ENCODE data around the gene PLEKHM3. TPM values are rescaled to one million over a fixed set of nuclear protein-coding genes. Genes with fewer than 3 reads are reported as not detected.

The PLEKHM3 gene
- total RNA-seq, 1 experiment from 2014 or later: 6.5 TPM

DNA sequence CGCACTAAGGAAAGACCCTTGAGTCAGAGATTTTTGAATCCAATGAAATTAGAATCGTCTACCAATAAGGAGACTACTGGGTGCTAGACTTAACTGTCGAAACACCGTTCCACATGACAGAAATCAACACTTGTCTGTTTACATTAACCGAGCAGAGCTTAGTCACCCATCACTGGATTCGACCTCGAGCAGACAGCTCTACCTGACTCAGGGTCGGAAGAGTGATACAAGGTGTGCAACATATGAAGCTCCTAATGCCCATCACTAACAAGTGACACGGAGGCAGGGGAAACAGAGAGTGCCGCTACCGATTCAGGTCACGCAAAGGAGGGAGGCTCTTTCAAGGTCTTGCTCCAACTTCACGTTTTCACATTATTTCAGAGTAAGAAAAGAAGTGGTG is 201.5 kb downstream of the PLEKHM3 start:
- no peaks in the 10 kb centered on the region for H3K36me3 ChIP-seq (ENCODE audit: insufficient read depth, low read length, poor library complexity, severe bottlenecking)
- no peaks in the 10 kb centered on the region for H3K27me3 ChIP-seq (replicated peaks; ENCODE audit: insufficient read depth, low read depth, low read length, poor library complexity)
- CTCF ChIA-PET: no interaction called here
- intact Hi-C loops (cut with micrococcal nuclease; ENCODE audit: unreplicated experiment): no loop called here
- H3K4me1 ChIP-seq (ENCODE audit: insufficient read depth, low read length, poor library complexity, severe bottlenecking): no peaks in the 10 kb centered on the region
- POLR2A ChIA-PET (ENCODE audit: low non-redundant PET): no interaction called here
- H3K9me3 ChIP-seq (ENCODE audit: low read depth, low read length, poor library complexity, severe bottlenecking): no peaks in the 10 kb centered on the region
- H3K4me3 ChIP-seq (ENCODE audit: low read depth, low read length, poor library complexity, severe bottlenecking): no peak overlapping the region
- BruUV-seq (replicated peaks): no TSS peak
- TF ChIP-seq EZH2 (IDR thresholded peaks at IDR 0.05; ENCODE audit: borderline replicate concordance, low read depth, low read length, poor library complexity, severe bottlenecking): no peak
- TF ChIP-seq CTCF (conservative IDR thresholded peaks at IDR 0.05; ENCODE audit: low read depth, low read length): no peak
- H3K27ac ChIP-seq (ENCODE audit: low read depth, low read length, poor library complexity, severe bottlenecking): no peak overlapping the region
- no peak for DNase-seq (ENCODE audit: low spot score)

DNA sequence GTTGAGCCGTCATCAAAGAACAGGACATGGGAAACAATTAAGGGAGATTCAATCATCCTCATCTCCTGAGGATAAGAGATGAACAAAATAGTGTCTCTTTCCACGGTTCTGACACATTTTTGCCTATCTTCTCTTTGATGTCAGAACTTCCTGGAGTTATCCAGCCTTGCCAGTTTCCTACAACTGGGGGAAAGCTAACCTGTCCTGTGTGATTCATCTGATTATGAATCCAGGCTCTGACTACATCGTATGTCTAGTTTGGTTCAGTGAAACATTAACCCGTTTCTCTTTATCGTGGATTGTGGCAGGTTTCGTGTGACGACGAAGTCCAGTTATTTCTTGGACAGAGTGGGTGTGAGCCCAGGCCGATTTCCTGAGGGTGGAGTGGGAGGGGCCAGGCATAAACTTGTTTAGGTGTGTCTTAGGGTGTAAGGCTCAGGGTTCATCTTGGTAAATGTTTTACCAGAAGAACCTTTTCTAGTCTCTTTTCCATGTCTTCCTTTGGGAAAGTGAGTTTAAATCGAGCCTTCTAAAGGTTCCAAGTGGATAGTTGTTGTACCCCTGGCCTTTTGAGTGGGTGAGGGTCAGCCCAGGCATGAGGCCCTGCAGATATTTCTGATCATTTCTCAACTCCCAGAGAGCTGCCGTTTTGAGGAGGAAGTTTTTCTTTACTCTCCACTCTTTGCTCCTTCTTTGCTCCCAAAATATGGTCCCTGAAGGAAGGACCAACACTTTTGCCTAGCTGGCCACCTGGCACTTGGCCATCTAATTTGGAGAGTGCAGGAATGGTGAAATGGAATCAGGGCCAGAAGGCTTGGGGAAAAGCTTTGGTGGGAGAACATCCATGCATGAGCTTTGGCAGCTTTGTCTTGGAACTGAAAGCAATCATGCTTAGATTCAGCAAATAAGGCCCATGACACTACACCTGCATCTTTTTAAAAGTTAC is 205.2 kb downstream of the PLEKHM3 start:
- intact Hi-C loops (cut with micrococcal nuclease; ENCODE audit: unreplicated experiment): no loop called here
- no peak for TF ChIP-seq CTCF (conservative IDR thresholded peaks at IDR 0.05; ENCODE audit: low read depth, low read length)
- TF ChIP-seq EZH2 (IDR thresholded peaks at IDR 0.05; ENCODE audit: borderline replicate concordance, low read depth, low read length, poor library complexity, severe bottlenecking): no peak
- CTCF ChIA-PET: no interaction called here

DNA sequence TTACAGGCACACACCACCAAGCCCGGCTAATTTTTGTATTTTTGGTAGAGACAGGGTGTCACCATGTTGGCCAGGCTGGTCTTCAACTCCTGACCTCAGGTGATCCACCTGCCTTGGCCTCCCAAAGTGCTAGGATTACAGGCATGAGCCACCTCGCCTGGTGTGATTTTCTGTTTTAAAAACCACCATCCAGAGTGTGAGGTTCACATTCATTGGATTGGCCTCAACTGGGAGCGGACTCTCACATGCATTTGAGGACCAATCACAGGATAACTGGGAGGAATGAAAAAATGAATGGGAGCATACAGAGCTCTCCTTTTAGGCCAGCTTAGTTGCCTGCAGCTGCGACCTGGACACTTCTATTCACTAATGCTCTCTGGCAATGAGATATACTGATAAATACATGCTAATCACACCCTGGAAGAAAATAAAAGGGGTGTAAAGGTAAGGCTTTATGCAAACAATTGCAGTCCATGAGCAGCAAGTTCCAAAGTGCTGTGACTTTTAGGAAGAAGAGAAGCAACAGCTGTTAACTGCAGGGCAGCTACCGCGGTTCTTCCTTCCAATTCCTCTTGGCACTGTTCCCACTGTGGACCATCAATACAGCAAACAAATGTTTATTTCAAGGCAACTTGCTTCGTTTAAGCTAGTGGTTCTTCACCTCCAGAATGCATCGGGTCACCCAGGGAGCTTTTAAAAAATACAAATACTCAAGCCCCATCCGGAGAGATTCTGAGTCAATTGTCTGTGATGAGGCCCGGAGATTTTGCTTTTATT is 206.1 kb downstream of the PLEKHM3 start:
- H3K9me3 ChIP-seq (ENCODE audit: low read depth, low read length, poor library complexity, severe bottlenecking): no peaks in the 10 kb centered on the region
- intact Hi-C loops (cut with micrococcal nuclease; ENCODE audit: unreplicated experiment): no loop called here
- no peaks in the 10 kb centered on the region for H3K36me3 ChIP-seq (ENCODE audit: insufficient read depth, low read length, poor library complexity, severe bottlenecking)
- no peaks in the 10 kb centered on the region for H3K4me1 ChIP-seq (ENCODE audit: insufficient read depth, low read length, poor library complexity, severe bottlenecking)
- POLR2A ChIA-PET (ENCODE audit: low non-redundant PET): no interaction called here
- H3K27ac ChIP-seq (ENCODE audit: low read depth, low read length, poor library complexity, severe bottlenecking): no peak overlapping the region
- no peak overlapping the region for H3K4me3 ChIP-seq (ENCODE audit: low read depth, low read length, poor library complexity, severe bottlenecking)
- TF ChIP-seq EZH2 (IDR thresholded peaks at IDR 0.05; ENCODE audit: borderline replicate concordance, low read depth, low read length, poor library complexity, severe bottlenecking): no peak
- no peak for TF ChIP-seq CTCF (conservative IDR thresholded peaks at IDR 0.05; ENCODE audit: low read depth, low read length)
- no peak for DNase-seq (ENCODE audit: low spot score)
- no peaks in the 10 kb centered on the region for H3K27me3 ChIP-seq (replicated peaks; ENCODE audit: insufficient read depth, low read depth, low read length, poor library complexity)
- CTCF ChIA-PET: no interaction called here
- no TSS peak for BruUV-seq (replicated peaks)

More for the DNA sequence above, 205.2 kb downstream of the PLEKHM3 start:
- Histone ChIP-seq H3K4me3 (ENCODE audit: low read depth, low read length, poor library complexity, severe bottlenecking) (no peak overlapping the region), H3K27me3 (replicated peaks; ENCODE audit: insufficient read depth, low read depth, low read length, poor library complexity) (no peaks in the 10 kb centered on the region), H3K4me1 (ENCODE audit: insufficient read depth, low read length, poor library complexity, severe bottlenecking) (no peaks in the 10 kb centered on the region), H3K36me3 (ENCODE audit: insufficient read depth, low read length, poor library complexity, severe bottlenecking) (no peaks in the 10 kb centered on the region), H3K27ac (ENCODE audit: low read depth, low read length, poor library complexity, severe bottlenecking) (no peak overlapping the region), H3K9me3 (ENCODE audit: low read depth, low read length, poor library complexity, severe bottlenecking) (no peaks in the 10 kb centered on the region)
- BruUV-seq (replicated peaks): no TSS peak
- POLR2A ChIA-PET (ENCODE audit: low non-redundant PET): no interaction called here
- DNase-seq (ENCODE audit: low spot score): no peak

Data from A673 (cell line).